Liver (tissue), 9 donors: ENCODE measurements around the gene EXT2. TPM values are rescaled to one million over a fixed set of nuclear protein-coding genes. Genes with fewer than 3 reads are reported as not detected.

Source experiments
- DNase-seq: peaks from one replicate; pipeline ENCODE4 v3.0.0-alpha.2; 2017; ENCODE audit warnings: low spot score
- H3K27ac ChIP-seq, 2 donors: one replicate each; pipeline ENCODE4 v1.7.0; 2013; ENCODE audit warnings: inconsistent platforms in 2 of 2, low read length in 2 of 2, control low read depth in 1 of 2, low read depth in 1 of 2, mild to moderate bottlenecking in 1 of 2
- H3K27me3 ChIP-seq, 4 donors: one replicate each; pipeline versions ENCODE4 v1.6.1 to v1.7.0; 2013; ENCODE audit warnings: low read length in 3 of 4, inconsistent platforms in 1 of 4, mild to moderate bottlenecking in 1 of 4, moderate library complexity in 1 of 4; ENCODE audit not compliant: control insufficient read depth in 4 of 4, insufficient read depth in 4 of 4
- H3K36me3 ChIP-seq, 4 donors: one replicate each; pipeline versions ENCODE4 v1.6.1 to v1.7.0; 2013; ENCODE audit warnings: low read length in 3 of 4, mild to moderate bottlenecking in 3 of 4, low read depth in 1 of 4, moderate library complexity in 1 of 4; ENCODE audit not compliant: control insufficient read depth in 4 of 4, insufficient read depth in 3 of 4
- H3K4me1 ChIP-seq, 4 donors: one replicate each; pipeline versions ENCODE4 v1.6.1 to v1.7.0; 2013; ENCODE audit warnings: low read length in 3 of 4, mild to moderate bottlenecking in 3 of 4, moderate library complexity in 1 of 4; ENCODE audit not compliant: control insufficient read depth in 4 of 4, insufficient read depth in 4 of 4
- H3K4me3 ChIP-seq, 3 donors: one replicate each; pipeline versions ENCODE4 v1.6.1 to v1.7.0; 2013; ENCODE audit warnings: low read length in 3 of 3, control low read depth in 1 of 3, low read depth in 1 of 3, mild to moderate bottlenecking in 1 of 3
- H3K9ac ChIP-seq, 2 donors: one replicate each; pipeline ENCODE4 v1.7.0; 2013; ENCODE audit warnings: low read length in 2 of 2, mild to moderate bottlenecking in 2 of 2, moderate library complexity in 2 of 2, control low read depth in 1 of 2, low read depth in 1 of 2
- H3K9me3 ChIP-seq, 4 donors: one replicate each; pipeline versions ENCODE4 v1.6.1 to v1.7.0; 2013; ENCODE audit warnings: low read length in 3 of 4; ENCODE audit not compliant: control insufficient read depth in 4 of 4
- EGR1 ChIP-seq, 2 donors: IDR thresholded peaks; 2 replicates each; pipeline ENCODE4 v1.6.1; 2016 to 2018; ENCODE audit warnings: antibody characterized with exemption in 2 of 2, low read depth in 2 of 2
- FOXA1 ChIP-seq: IDR thresholded peaks from 2 replicates; pipeline ENCODE4 v1.6.1; 2016; ENCODE audit warnings: antibody characterized with exemption
- FOXA2 ChIP-seq: IDR thresholded peaks from 2 replicates; pipeline ENCODE4 v1.6.1; 2016; ENCODE audit warnings: antibody characterized with exemption
- GABPA ChIP-seq, 2 donors: IDR thresholded peaks in 1 of 2; conservative IDR thresholded peaks in 1 of 2; 2 replicates each; pipeline ENCODE4 v1.6.1; 2016; ENCODE audit warnings: antibody characterized with exemption in 2 of 2, mild to moderate bottlenecking in 1 of 2, moderate library complexity in 1 of 2
- HNF4A ChIP-seq, 2 donors: conservative IDR thresholded peaks; 2 replicates each; pipeline ENCODE4 v1.6.1; 2016; ENCODE audit warnings: antibody characterized with exemption in 2 of 2, mild to moderate bottlenecking in 2 of 2
- HNF4G ChIP-seq: IDR thresholded peaks from 2 replicates; pipeline ENCODE4 v1.6.1; 2016; ENCODE audit warnings: antibody characterized with exemption
- JUND ChIP-seq, 2 donors: IDR thresholded peaks; 2 replicates each; pipeline ENCODE4 v1.6.1; 2016; ENCODE audit warnings: antibody characterized with exemption in 2 of 2
- NR2F2 ChIP-seq: IDR thresholded peaks from 2 replicates; pipeline ENCODE4 v1.6.1; 2016; ENCODE audit warnings: antibody characterized with exemption
- RAD21 ChIP-seq, 2 donors: IDR thresholded peaks; 2 replicates each; pipeline ENCODE4 v1.6.1; 2016; ENCODE audit warnings: antibody characterized with exemption in 2 of 2, mild to moderate bottlenecking in 2 of 2
- REST ChIP-seq: IDR thresholded peaks from 2 replicates; pipeline ENCODE4 v1.6.1; 2016; ENCODE audit warnings: antibody characterized with exemption, mild to moderate bottlenecking
- RXRA ChIP-seq, 2 donors: IDR thresholded peaks; 2 replicates each; pipeline ENCODE4 v1.6.1; 2017 to 2018; ENCODE audit warnings: antibody characterized with exemption in 2 of 2, mild to moderate bottlenecking in 1 of 2
- SP1 ChIP-seq: IDR thresholded peaks from 2 replicates; pipeline ENCODE4 v1.6.1; 2018; ENCODE audit warnings: antibody characterized with exemption, mild to moderate bottlenecking
- TAF1 ChIP-seq: conservative IDR thresholded peaks from 2 replicates; pipeline ENCODE4 v1.6.1; 2016; ENCODE audit warnings: antibody characterized with exemption, mild to moderate bottlenecking
- YY1 ChIP-seq: IDR thresholded peaks from 2 replicates; pipeline ENCODE4 v1.6.1; 2016; ENCODE audit warnings: antibody characterized with exemption, mild to moderate bottlenecking
- WGBS: extraction: QIAGEN DNeasy Blood & Tissue Kit; methylation state at CpG from one replicate; pipeline ENCODE4 v1.1.7; 2013; 5-methylcytosine and 5-hydroxymethylcytosine counted together
- polyA plus RNA-seq, 2 donors: library from polyadenylated mRNA; stranded (reverse) in 1 of 2; unstranded in 1 of 2; fragments of 200-250 nt in 1 of 2; fragments of >200 nt in 1 of 2; fragmentation: Nextera tagmentation in 1 of 2; extraction: Ambion mirVana in 1 of 2; gene quantifications; one replicate each; pipeline versions ENCODE4 v1.2.1 to v1.2.3, GENCODE V29; 2013 to 2015
- total RNA-seq, 2 donors: library from RNA; depleted of rRNA; stranded (reverse); fragments of >200 nt; gene quantifications; one replicate each; pipeline ENCODE4 v1.2.3, GENCODE V29; 2014
- TF ChIP-seq, protein P1 (sequence below): IDR thresholded peaks from 2 replicates; pipeline ENCODE4 v1.6.1; 2016; ENCODE audit warnings: antibody characterized with exemption
- TF ChIP-seq, protein P2 (sequence below): IDR thresholded peaks from 2 replicates; pipeline ENCODE4 v1.6.1; 2016; ENCODE audit warnings: antibody characterized with exemption
- donor health status: healthy.
- donor health status: healthy.
- donor health status: healthy.
- donor health status: healthy.
- donor health status: healthy.

The EXT2 gene
- total and polyA plus RNA-seq, 4 donors, result 8.4 to 36.1 (median 29.8) TPM

DNA sequence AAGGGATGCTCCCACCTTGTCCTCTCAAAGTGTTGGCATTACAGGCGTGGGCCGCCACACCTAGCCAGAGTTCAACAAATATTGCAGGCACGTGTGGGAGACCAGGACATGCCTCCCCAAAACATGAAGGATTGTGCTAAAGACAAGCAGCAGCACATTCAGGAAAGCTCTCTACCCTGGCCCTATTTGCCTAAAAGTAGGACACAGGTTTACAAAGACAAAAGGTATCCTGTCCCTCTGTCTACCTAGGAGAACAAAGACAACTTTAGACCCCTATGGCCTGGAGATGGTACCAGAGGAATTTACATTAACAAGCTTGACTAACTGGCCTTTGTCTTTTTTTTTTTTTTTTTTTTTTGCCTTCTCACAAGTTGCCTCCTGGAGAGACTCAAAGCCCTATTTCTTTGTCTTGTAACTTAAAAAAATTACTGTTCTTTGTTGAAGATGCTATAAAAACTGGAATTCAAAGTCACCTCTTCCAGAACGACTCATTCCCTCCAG, 30.3 kb upstream of the EXT2 start:
- no peak for TF ChIP-seq TAF1
- TF ChIP-seq, protein P1, sequence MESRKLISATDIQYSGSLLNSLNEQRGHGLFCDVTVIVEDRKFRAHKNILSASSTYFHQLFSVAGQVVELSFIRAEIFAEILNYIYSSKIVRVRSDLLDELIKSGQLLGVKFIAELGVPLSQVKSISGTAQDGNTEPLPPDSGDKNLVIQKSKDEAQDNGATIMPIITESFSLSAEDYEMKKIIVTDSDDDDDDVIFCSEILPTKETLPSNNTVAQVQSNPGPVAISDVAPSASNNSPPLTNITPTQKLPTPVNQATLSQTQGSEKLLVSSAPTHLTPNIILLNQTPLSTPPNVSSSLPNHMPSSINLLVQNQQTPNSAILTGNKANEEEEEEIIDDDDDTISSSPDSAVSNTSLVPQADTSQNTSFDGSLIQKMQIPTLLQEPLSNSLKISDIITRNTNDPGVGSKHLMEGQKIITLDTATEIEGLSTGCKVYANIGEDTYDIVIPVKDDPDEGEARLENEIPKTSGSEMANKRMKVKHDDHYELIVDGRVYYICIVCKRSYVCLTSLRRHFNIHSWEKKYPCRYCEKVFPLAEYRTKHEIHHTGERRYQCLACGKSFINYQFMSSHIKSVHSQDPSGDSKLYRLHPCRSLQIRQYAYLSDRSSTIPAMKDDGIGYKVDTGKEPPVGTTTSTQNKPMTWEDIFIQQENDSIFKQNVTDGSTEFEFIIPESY, result no peak
- TF ChIP-seq GABPA (IDR thresholded peaks at IDR 0.05 in 1 of 2, conservative IDR thresholded peaks at IDR 0.05 in 1 of 2), result no peak
- TF ChIP-seq HNF4G, result no peak
- TF ChIP-seq JUND (IDR thresholded peaks at IDR 0.05), result no peak
- TF ChIP-seq YY1, result no peak
- TF ChIP-seq HNF4A (conservative IDR thresholded peaks at IDR 0.05), result no peak
- TF ChIP-seq REST, result no peak
- no peak for TF ChIP-seq EGR1 (IDR thresholded peaks at IDR 0.05; ENCODE audit: low read depth in 2 of 2)

GRCh38 chr11:44065841-44066731, 29.4 kb upstream of the EXT2 start, which contains the start of gene ACCS:
Gene ACCS (plus strand): TSS chr11:44066270. CDS start chr11:44067628, 1,358 bp downstream.
- Histone ChIP-seq H3K9ac (peak within 1 kb of the TSS; percentile 47 to 66), H3K4me3 (peak within 1 kb of the TSS; percentile 76 to 89 (median 84)), H3K27me3 (no peaks in the 10 kb centered on the region), H3K4me1 (peaks cover 0 to 13% (median 0%) of the 10 kb centered on the region in 4 donors), H3K27ac (peak within 1 kb of the TSS; percentile 73 to 90), H3K9me3 (no peaks in the 10 kb centered on the region), H3K36me3 (peaks cover 0 to 3% (median under 1%) of the 10 kb centered on the region in 4 donors)
- 2% methylated on average over 70 of the region's 70 CpGs for WGBS
- DNase-seq, result peak; percentile 89
- TF ChIP-seq EGR1 (IDR thresholded peaks at IDR 0.05; ENCODE audit: low read depth in 2 of 2), result peak; percentile 88
- TF ChIP-seq FOXA1, result no peak
- TF ChIP-seq NR2F2, result no peak
- TF ChIP-seq RXRA (IDR thresholded peaks at IDR 0.05), result peak; percentile 32 to 44
- TF ChIP-seq HNF4A (conservative IDR thresholded peaks at IDR 0.05), result peak; percentile 40 to 47
- TF ChIP-seq SP1, result peak; percentile 72
- TF ChIP-seq YY1, result peak; percentile 77
- TF ChIP-seq, protein P1, result peak; percentile 98
- peak in 1 of 2 donors; percentile 66 for TF ChIP-seq RAD21 (IDR thresholded peaks at IDR 0.05)
- TF ChIP-seq, protein P2, sequence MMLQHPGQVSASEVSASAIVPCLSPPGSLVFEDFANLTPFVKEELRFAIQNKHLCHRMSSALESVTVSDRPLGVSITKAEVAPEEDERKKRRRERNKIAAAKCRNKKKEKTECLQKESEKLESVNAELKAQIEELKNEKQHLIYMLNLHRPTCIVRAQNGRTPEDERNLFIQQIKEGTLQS, result peak; percentile 15
- TF ChIP-seq JUND (IDR thresholded peaks at IDR 0.05), result no peak
- TF ChIP-seq GABPA (IDR thresholded peaks at IDR 0.05 in 1 of 2, conservative IDR thresholded peaks at IDR 0.05 in 1 of 2), result peak in 1 of 2 donors; percentile 66
- TF ChIP-seq FOXA2, result no peak
- TF ChIP-seq REST, result peak; percentile 82

More for the DNA sequence above, 30.3 kb upstream of the EXT2 start:
- peak overlapping the region; percentile 47 to 66 for H3K9ac ChIP-seq
- peak overlapping the region in 1 of 3 donors; percentile 76 for H3K4me3 ChIP-seq
- peak overlapping the region in 1 of 2 donors; percentile 73 for H3K27ac ChIP-seq
- H3K27me3 ChIP-seq, result no peaks in the 10 kb centered on the region
- peaks cover 0 to 13% (median 0%) of the 10 kb centered on the region in 4 donors for H3K4me1 ChIP-seq
- H3K9me3 ChIP-seq, result no peaks in the 10 kb centered on the region
- no peak for DNase-seq
- 62% methylated on average over 4 of the region's 4 CpGs for WGBS
- H3K36me3 ChIP-seq, result no peaks in the 10 kb centered on the region
